ENCODE data around the gene GINS2.

The GINS2 gene

DNA sequence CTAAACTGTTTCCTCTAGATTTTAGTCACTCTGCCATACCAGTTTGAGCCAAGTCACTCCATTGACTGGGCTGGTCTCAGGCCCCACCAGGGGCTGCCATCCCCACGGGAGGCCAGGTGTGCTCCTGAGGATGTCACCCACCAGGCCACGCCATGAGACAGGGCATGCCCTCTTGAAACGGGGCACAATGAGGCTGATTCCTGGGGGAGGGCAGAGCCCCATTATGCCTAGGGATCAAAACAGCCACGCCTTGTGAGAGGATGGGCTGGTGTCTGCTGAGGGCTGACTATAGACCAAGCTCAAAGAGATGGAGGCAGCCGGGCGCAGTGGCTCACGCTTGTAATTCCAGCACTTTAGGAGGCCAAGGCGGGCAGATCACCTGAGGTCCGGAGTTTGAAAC, 21.5 kb downstream of the GINS2 start:
- ChIA-PET CTCF (no interaction called here), POLR2A (ENCODE audit: low non-redundant PET) (no interaction called here)
- no peak for DNase-seq (ENCODE audit: low spot score)
- H3K27ac ChIP-seq = peak overlapping the region; percentile 23
- TF ChIP-seq, protein P1, sequence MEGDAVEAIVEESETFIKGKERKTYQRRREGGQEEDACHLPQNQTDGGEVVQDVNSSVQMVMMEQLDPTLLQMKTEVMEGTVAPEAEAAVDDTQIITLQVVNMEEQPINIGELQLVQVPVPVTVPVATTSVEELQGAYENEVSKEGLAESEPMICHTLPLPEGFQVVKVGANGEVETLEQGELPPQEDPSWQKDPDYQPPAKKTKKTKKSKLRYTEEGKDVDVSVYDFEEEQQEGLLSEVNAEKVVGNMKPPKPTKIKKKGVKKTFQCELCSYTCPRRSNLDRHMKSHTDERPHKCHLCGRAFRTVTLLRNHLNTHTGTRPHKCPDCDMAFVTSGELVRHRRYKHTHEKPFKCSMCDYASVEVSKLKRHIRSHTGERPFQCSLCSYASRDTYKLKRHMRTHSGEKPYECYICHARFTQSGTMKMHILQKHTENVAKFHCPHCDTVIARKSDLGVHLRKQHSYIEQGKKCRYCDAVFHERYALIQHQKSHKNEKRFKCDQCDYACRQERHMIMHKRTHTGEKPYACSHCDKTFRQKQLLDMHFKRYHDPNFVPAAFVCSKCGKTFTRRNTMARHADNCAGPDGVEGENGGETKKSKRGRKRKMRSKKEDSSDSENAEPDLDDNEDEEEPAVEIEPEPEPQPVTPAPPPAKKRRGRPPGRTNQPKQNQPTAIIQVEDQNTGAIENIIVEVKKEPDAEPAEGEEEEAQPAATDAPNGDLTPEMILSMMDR (conservative IDR thresholded peaks at IDR 0.05; ENCODE audit: low read depth) = no peak

DNA sequence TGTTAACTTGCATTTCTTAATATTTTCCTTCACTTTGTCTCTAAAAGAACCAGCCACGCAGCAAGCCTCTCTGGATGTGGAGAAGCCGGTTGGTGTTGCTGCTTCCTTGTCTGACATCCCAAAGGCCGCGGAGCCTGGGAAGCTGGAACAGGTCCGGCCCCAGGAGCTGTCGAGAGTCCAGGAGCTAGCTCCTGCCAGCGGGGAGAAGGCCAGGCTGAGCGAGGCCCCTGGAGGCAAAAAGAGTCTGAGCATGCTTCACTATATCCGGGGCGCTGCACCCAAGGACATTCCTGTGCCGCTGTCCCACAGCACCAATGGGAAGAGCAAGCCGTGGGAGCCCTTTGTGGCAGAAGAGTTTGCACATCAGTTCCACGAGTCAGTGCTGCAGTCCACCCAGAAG, 22.8 kb downstream of the GINS2 start:
- ChIA-PET POLR2A (ENCODE audit: low non-redundant PET) (no interaction called here), CTCF (no interaction called here)
- TF ChIP-seq, protein P1 (conservative IDR thresholded peaks at IDR 0.05; ENCODE audit: low read depth) = no peak
- DNase-seq (ENCODE audit: low spot score) = no peak
- H3K27ac ChIP-seq = peak overlapping the region; percentile 15

DNA sequence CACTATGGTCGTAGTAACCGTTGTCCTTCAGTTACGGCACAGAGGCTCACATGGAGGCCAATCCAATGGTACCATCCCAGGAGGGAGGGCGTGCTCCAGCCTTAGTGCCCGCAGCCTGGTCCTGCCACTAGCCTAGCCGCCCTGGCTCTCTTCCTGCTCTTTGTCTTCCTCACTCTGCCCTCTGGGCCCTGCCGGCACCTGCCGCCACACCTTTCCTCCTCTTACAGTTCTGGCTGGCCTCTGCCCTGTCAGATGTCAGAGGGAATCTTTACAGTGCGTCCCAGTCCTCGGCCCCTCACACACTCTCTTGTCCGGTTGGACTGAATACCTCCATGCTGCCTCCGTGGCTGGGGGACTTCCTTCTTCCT, 23.4 kb downstream of the GINS2 start:
- H3K27ac ChIP-seq = peak overlapping the region; percentile 15
- TF ChIP-seq, protein P1 (conservative IDR thresholded peaks at IDR 0.05; ENCODE audit: low read depth) = no peak
- DNase-seq (ENCODE audit: low spot score) = no peak
- ChIA-PET CTCF (no interaction called here), POLR2A (ENCODE audit: low non-redundant PET) (no interaction called here)

DNA sequence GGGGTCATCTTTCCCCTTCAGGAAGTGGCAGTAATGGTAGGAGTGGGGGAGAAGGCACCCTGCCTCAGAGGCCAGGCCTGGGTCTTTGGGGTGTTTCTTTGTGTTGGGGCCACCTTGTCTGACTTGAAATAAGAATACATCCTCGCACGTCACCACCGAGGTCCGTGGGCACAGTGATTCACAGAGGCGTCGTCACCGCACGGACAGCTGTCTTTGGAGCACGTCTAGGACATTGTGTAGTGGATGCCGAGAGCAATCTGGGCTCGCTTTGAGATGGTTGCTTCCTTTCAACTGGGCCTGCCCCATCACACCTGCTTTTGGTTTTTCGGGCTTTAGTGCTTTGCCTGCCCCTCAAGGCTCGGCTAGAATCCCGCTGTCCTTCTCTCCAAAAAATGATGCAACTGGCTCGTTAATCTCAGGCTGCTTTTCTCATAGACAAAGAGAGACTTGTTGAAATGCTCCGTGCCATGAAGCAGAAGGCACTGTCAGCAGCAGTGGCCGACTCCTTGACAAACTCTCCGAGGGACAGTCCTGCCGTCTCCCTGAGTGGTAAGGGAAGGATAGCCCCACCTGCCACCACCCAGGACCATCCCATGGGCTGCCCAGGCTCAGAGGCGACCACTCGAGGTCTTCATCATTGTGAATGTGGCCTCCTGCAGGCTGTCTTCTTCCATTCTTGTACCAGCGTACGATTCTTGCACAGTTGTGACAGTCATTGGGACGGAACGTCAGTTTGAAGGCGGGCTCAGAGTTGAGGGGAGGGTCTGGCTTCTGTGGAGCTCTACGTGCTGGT, 24.0 kb downstream of the GINS2 start:
- POLR2A ChIA-PET (ENCODE audit: low non-redundant PET) = no interaction called here
- no peak for DNase-seq (ENCODE audit: low spot score)
- TF ChIP-seq, protein P1 (conservative IDR thresholded peaks at IDR 0.05; ENCODE audit: low read depth) = no peak
- peak overlapping the region; percentile 15; the same call in 1 of the 2 replicates for H3K27ac ChIP-seq
- CTCF ChIA-PET = no interaction called here

DNA sequence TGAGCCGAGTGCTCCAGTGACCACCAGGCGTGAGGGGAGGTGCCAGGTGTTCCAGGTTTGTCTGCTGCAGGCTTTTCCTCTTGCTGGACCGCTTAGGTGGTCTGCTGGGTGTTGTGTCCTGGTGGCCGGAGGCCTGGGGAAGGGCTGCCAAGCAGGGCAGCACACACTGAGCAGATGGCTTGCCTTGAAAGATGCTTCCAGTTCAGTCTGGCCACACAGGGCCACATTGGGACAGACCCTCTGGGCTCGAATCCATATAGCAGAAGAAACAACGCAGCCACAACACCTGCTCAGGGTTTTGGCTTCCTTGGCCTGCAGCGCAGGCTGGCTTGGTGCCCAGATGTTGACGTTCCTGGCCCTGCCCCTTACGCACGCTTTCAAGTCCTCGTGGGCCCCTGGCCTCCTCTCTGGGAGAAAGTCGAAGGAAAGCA, 24.8 kb downstream of the GINS2 start:
- no peak for DNase-seq (ENCODE audit: low spot score)
- CTCF ChIA-PET = no interaction called here

DNA sequence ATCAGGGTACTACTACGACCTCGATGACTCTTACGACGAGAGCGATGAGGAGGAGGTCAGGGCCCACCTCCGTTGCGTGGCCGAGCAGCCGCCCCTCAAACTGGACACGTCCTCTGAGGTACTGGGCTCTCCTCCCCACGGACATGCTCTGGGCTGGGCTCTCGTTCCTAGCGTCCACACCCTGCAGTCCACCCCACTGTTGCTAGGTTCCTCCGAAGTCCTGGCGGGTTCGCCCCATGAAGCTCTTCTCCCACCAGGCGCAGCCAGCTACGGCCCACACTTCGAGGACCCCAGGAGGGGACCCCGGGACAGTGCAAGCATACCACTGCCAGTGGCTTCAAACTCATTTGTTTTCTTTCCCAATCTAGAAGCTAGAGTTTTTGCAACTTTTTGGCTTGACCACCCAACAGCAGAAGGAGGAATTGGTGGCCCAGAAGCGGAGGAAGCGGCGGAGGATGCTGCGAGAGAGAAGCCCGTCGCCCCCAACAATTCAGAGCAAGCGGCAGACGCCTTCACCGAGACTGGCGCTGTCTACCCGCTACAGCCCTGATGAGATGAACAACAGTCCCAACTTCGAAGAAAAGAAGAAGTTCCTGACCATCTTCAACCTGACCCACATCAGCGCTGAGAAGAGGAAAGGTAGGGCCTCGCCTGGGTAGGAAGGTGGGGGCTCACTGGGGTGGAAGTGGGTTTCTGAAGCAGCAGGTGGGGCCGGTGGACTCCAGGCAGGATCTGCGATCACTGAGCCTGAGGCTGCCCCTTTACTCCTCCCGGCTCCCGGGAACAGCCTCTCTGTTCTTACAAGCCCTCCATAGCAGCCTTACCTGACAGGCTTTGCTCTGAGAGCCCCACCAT, 25.6 kb downstream of the GINS2 start:
- CTCF ChIA-PET = no interaction called here
- TF ChIP-seq, protein P1 (conservative IDR thresholded peaks at IDR 0.05; ENCODE audit: low read depth) = no peak
- H3K27ac ChIP-seq = peak overlapping the region; percentile 18
- no peak for DNase-seq (ENCODE audit: low spot score)
- POLR2A ChIA-PET (ENCODE audit: low non-redundant PET) = no interaction called here

More for the DNA sequence above, 24.8 kb downstream of the GINS2 start:
- POLR2A ChIA-PET (ENCODE audit: low non-redundant PET) = no interaction called here
- peak overlapping the region; percentile 18 for H3K27ac ChIP-seq
- TF ChIP-seq, protein P1 (conservative IDR thresholded peaks at IDR 0.05; ENCODE audit: low read depth) = no peak

Data from RWPE1 (cell line).